Measurements from ENCODE around the gene GUCY1A1. TPM values are rescaled to one million over a fixed set of nuclear protein-coding genes. Genes with fewer than 3 reads are reported as not detected.

The GUCY1A1 gene
- total RNA-seq, 1 experiment from 2014 or later, result not detected

- Histone ChIP-seq H3K36me3 (ENCODE audit: control insufficient read depth in 1 of 2, insufficient read depth in 2 of 2, low read length in 2 of 2) (no peaks in the 10 kb centered on the region), H3K4me1 (ENCODE audit: control insufficient read depth in 1 of 2, insufficient read depth in 2 of 2, low read length in 2 of 2) (no peaks in the 10 kb centered on the region), H3K27ac (ENCODE audit: low read depth, low read length) (no peak overlapping the region), H4K20me1 (ENCODE audit: insufficient read depth) (no peaks in the 10 kb centered on the region), H3K27me3 (ENCODE audit: insufficient read depth, low read length) (no peaks in the 10 kb centered on the region), H2AFZ (ENCODE audit: low read depth, low read length, poor library complexity, severe bottlenecking) (no peak overlapping the region), H3K9me2 (ENCODE audit: insufficient read depth) (no peaks in the 10 kb centered on the region), H3K79me2 (ENCODE audit: insufficient read depth, low read length) (no peaks in the 10 kb centered on the region), H3K9me3 (ENCODE audit: control insufficient read depth in 1 of 2, insufficient read depth in 1 of 2, low read depth in 1 of 2, low read length in 2 of 2) (no peaks in the 10 kb centered on the region), H3K9ac (ENCODE audit: low read length) (no peak overlapping the region), H3K4me2 (ENCODE audit: low read length) (no peak overlapping the region), H3K4me3 (replicated peaks in 1 of 2; ENCODE audit: low read depth in 1 of 2, low read length in 2 of 2) (no peak overlapping the region)
- no TSS peak for BruUV-seq (replicated peaks)
- ChIA-PET RAD21 (ENCODE audit: low non-redundant PET in 1 of 2, low total read pairs in 2 of 2, uncharacterized antibody in 2 of 2, unreplicated experiment in 2 of 2) (no interaction called here), POLR2A (no interaction called here), CTCF (no interaction called here)
- no peak for DNase-seq (ENCODE audit: low read depth, low spot score)
- TF ChIP-seq RAD21 (IDR thresholded peaks at IDR 0.05; ENCODE audit: low read depth) (no peak), TCF7L2 (IDR thresholded peaks at IDR 0.05; ENCODE audit: borderline replicate concordance, extremely low read depth, insufficient read depth, insufficient read length) (no peak), CBX3 (IDR thresholded peaks at IDR 0.05; ENCODE audit: low read depth) (no peak), SIN3A (IDR thresholded peaks at IDR 0.05; ENCODE audit: low read depth) (no peak), SRF (IDR thresholded peaks at IDR 0.05; ENCODE audit: low read depth) (no peak), EGR1 (IDR thresholded peaks at IDR 0.05; ENCODE audit: low read depth) (no peak), POLR2AphosphoS5 (IDR thresholded peaks at IDR 0.05; ENCODE audit: low read depth, low read length) (no peak), SP1 (IDR thresholded peaks at IDR 0.05; ENCODE audit: low read depth) (no peak), FOSL1 (IDR thresholded peaks at IDR 0.05; ENCODE audit: low read depth) (no peak), ELF1 (IDR thresholded peaks at IDR 0.05; ENCODE audit: borderline replicate concordance, low read depth) (no peak), ZNF274 (IDR thresholded peaks at IDR 0.05; ENCODE audit: low read depth, low read length) (no peak), YY1 (IDR thresholded peaks at IDR 0.05; ENCODE audit: extremely low read depth, insufficient replicate concordance, low read depth, low read length) (no peak), ZFX (IDR thresholded peaks at IDR 0.05) (no peak), CEBPB (IDR thresholded peaks at IDR 0.05; ENCODE audit: low read depth) (no peak), MAX (IDR thresholded peaks at IDR 0.05) (no peak)
- TF ChIP-seq, protein P1, sequence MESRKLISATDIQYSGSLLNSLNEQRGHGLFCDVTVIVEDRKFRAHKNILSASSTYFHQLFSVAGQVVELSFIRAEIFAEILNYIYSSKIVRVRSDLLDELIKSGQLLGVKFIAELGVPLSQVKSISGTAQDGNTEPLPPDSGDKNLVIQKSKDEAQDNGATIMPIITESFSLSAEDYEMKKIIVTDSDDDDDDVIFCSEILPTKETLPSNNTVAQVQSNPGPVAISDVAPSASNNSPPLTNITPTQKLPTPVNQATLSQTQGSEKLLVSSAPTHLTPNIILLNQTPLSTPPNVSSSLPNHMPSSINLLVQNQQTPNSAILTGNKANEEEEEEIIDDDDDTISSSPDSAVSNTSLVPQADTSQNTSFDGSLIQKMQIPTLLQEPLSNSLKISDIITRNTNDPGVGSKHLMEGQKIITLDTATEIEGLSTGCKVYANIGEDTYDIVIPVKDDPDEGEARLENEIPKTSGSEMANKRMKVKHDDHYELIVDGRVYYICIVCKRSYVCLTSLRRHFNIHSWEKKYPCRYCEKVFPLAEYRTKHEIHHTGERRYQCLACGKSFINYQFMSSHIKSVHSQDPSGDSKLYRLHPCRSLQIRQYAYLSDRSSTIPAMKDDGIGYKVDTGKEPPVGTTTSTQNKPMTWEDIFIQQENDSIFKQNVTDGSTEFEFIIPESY (IDR thresholded peaks at IDR 0.05; ENCODE audit: extremely low read depth, insufficient replicate concordance, low read length), result no peak
- TF ChIP-seq, protein P2, sequence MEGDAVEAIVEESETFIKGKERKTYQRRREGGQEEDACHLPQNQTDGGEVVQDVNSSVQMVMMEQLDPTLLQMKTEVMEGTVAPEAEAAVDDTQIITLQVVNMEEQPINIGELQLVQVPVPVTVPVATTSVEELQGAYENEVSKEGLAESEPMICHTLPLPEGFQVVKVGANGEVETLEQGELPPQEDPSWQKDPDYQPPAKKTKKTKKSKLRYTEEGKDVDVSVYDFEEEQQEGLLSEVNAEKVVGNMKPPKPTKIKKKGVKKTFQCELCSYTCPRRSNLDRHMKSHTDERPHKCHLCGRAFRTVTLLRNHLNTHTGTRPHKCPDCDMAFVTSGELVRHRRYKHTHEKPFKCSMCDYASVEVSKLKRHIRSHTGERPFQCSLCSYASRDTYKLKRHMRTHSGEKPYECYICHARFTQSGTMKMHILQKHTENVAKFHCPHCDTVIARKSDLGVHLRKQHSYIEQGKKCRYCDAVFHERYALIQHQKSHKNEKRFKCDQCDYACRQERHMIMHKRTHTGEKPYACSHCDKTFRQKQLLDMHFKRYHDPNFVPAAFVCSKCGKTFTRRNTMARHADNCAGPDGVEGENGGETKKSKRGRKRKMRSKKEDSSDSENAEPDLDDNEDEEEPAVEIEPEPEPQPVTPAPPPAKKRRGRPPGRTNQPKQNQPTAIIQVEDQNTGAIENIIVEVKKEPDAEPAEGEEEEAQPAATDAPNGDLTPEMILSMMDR (IDR thresholded peaks at IDR 0.05 in 2 of 3, conservative IDR thresholded peaks at IDR 0.05 in 1 of 3; ENCODE audit: borderline replicate concordance in 1 of 3, insufficient read depth in 1 of 3, low read depth in 2 of 3, low read length in 2 of 3), result no peak
- TF ChIP-seq, protein P3, sequence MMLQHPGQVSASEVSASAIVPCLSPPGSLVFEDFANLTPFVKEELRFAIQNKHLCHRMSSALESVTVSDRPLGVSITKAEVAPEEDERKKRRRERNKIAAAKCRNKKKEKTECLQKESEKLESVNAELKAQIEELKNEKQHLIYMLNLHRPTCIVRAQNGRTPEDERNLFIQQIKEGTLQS (IDR thresholded peaks at IDR 0.05), result no peak
- no peak for ATAC-seq
- intact Hi-C loops (cut with micrococcal nuclease), result no loop called here
Observed at GRCh38 chr4:155734951-155735350, 68.3 kb downstream of the GUCY1A1 start.

All from HCT116 (cell line).